NCI-H2227 treated with DMSO at 0.1 percent for 48 hours (cell line): ENCODE measurements around the gene DCDC2C.

Experiments
- DNase-seq: peaks from one replicate; lab custom pipeline; 2025; lab: John Stamatoyannopoulos, UW

The DCDC2C gene

DNA sequence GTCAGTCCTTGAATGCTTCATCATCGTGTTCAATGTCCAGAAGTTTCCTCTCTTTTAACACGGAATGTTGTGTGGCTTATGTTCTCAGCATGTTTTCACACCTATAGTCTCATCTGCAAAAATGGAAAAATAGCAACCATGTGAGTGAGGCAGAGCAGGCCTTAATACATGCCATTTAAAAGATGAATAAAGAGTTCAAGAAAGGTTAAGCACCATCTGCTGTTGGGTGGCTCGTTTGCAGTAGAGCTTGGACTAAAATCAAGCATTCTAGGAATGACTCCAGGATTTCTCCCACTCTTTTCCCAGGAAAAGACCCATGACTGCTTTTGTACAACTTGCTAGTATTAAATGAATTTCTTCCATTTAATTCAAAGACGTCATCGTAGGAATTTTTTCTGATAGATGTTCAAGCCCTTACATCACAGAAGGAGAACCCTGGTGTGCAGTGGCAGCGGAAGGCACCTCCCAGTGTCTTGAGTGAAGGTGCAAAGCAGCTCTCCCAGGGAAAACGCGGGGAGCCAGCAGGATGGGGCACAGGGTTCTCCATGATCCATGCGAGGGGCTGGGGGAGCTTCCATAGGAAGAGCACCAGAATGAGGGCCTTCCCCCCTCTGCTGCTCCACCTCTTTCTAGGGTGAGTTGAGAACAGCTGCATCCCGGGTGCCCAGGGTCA is 9.6 kb downstream of the DCDC2C start:
- DNase-seq: peak; percentile 47

DNA sequence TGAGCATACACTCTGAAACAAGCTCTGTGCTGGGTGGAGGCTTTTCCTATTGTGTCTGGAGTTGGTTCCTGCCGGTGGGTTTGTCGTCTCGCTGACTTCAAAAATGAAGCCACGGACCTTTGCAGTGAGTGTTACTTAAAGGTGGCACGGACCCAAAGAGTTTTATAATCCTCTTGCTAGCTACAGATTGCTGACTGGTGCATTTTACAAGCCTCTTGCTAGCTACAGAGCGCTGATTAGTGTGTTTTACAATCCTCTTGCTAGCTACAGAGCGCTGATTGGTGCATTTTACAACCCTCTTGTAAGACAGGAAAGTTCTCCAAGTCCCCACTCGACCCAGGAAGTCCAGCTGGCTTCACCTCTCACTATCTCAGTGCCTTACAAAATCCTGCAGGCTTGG is 15.3 kb downstream of the DCDC2C start:
- DNase-seq: no peak

- no peak for DNase-seq
Observed at GRCh38 chr2:3725002-3725401, 21.6 kb downstream of the DCDC2C start.

DNA sequence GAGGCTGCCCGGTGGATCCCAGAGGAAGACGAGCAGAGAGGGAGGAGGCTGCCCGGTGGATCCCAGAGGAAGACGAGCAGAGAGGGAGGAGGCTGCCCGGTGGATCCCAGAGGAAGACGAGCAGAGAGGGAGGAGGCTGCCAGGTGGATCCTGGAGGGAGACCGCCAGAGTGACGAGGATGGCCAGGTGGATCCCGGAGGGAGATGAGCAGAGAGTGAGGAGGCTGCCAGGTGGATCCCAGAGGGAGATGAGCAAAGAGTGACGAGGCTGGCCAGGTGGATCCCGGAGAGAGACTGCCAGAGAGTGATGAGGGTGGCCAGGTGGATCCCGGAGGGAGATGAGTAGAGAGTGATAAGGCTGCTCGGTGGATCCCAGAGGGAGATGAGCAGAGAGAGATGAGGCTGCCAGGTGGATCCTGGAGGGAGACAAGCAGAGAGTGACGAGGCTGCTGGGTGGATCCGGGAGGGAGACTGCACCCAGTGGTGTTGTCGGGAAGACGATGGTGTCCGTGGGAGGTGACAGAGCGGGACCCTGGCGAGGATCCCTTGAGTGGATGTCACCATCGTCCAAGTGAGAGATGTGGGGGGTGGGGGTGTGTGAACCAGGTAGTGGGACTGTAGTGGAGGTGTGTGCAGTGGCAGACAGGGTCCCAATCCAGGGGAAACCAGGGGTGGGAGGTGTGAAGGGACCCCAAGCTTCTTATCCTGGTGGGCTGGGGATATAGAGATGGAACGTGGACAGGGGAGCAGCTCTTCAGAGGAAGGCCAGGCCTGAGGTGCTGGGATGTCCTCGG is 22.3 kb downstream of the DCDC2C start:
- no peak for DNase-seq

DNA sequence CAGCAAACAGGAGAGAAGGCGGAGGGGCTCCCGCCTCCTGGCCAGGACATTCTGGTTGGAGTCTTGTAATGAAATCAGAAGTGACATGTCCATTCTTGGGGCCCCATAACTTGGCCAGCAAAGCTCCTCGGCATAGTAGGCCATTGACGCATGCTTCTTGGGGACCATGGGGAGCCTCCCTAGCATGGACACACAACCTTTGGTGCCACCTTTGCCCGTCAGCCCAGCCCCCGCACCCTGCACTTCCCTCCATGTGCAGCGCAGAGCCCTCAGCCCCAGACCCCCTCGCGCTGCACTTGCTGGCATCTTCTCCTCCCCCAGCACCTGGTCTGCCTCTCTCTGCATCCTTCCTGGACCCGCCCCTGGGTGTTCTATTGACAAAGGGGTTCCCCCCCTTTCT is 23.1 kb downstream of the DCDC2C start:
- no peak for DNase-seq

DNA sequence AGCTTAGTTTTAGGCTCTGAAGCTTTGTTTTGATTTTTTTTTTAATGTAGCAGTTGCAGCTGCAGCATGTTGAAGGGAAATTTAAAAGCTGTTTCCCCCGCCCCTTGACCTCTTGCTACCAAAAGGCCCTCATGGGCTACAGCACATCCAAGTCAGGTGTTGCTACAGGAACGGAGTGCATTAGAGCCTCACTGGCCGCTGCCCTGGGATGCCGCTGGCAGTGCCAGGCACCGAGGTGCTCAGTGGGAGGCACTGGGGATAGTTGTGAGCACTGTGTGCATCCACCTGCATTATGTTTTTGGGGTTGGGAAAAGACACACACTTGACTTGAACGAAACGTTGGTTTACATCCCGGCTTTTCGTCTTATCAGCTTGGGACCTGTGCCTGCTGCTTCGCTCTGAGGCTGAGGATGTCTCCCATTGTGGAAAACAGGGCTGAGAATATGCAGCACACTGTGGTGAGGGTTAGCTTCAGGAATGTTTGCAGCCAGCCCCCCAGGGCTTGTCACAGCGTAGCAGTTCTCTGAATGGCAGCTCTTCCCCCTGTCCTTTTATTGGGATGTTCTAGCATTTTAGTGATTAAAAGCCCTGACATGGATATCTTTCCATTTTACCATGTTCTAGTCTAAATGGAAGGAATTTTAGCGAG is 24.1 kb downstream of the DCDC2C start:
- DNase-seq: no peak

DNA sequence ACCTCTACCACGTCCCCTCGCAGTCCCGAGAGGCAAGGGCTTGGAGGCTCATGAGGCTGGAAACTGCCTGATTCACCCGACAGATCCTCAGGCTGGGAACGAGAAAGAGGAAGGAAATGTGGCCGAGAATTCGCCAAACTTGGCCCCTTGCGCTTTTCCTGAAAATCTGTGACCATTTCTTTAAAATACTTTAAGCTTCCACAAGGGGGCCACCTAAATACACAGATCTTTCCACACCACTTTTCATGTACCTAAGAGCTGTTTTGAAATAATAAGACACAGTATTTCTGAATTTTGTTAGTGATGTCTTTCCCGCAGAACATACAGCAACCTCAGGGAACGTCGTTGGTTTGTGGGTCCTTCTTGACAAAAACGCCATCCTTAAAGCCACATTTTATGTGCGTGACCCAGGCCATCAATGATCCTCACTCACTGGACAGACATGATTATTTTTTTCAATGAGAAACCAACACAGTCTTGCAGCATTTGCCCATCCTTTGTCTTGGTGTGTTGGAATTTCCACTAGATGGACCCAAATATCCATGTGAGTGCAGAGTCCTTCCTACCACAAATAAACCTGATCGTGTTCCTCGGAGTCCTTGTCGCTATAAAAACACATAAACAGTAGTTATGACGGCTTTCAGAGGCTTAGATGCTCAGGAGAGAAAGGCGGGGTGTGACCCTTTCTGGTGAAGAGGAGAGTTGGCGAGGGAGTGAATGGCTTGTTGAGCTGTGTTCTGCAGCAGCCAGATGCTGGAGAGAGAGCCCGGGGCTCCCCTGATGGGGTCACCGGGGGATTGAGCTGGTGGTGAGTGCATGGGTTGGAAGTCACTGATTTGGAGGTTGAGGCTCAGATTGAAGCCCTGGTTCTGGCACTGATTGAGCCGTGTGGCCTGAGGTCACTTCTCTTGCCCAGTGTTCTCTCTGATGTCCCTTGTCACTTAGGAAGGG is 25.0 kb downstream of the DCDC2C start:
- peak; percentile 88 for DNase-seq

- DNase-seq: no peak
Observed at GRCh38 chr2:3729055-3729448, 25.7 kb downstream of the DCDC2C start.

DNA sequence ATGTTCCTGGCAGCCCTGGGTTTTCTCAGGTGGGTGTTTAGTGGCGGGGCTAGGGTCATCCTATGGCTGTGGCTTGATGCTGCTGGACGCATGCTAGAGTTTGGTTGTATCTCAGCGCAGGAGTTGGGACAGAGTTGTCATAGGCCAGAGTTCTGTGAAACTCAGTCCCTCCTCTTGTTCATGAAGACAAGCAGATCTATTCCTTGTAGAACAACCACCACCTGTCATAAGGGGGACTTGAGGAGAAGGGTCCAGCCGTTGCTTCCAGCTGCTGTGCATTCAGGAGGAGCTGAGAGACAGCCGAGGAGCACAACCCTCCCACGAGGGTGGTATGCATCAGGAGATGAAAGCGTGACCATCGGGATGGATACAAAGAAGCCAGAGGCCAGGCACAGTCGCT is 26.4 kb downstream of the DCDC2C start:
- DNase-seq: no peak

DNA sequence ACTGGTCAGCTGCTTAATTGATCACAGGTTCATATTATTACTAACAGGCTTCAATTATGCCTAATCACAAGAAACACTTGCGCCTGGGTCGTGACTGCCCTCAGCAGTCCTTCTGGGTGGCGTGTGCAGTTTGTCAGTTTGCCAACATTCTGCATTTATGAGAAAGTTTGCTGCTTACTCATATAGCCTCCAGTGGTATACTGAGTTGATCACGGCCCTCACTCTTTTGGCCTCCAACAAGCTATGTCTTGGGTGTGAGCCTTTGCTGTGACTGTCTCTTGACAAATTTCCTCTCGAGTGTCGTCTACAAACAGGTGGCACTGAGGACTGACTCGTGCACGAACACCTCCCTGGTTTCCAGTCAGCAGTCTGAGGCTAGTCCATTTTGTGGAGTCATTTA is 27.3 kb downstream of the DCDC2C start:
- DNase-seq: no peak

DNA sequence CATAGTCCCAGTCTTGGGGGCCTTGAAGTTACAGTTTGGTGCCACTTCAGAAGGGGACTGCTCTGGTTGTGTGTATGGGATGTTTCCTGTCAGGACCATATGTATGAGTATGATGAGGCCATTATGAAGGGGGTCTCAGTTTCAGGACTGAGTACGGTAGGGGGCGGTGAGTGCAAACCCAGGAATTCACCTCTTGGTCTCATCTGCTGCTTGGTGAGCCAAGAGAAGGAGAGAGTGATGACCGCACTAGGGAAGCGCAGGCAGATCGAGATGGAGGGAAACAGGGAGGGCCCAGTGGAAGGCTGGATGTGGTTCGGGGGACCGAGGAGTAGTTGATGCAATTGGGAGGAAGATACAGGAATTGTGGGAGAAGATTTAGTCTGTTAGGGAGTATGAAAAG is 28.5 kb downstream of the DCDC2C start:
- DNase-seq: no peak

- DNase-seq: no peak
Observed at GRCh38 chr2:3736112-3736511, 32.7 kb downstream of the DCDC2C start.

DNA sequence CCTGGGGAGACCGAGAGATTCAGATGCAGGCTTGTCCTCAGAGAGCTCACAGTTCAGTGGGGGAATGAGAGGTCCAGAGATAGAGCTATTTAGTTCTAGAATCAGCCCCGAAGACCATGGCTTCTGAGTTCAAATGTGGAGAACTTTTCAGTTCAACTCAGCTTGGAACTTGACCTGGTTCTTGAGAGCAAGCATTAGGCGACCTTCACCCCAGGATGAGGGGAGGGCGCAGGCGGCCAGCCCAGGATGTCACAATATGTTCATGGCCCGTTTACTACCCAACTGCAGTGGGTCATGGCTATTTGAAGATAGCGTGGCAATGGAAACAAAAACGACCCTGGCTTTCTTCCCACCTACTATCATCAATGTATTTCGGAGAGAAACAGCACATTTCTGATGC is 33.8 kb downstream of the DCDC2C start:
- no peak for DNase-seq

GRCh38 chr2:3738454-3738853 is 35.1 kb downstream of the DCDC2C start:
- no peak for DNase-seq

- no peak for DNase-seq
Observed at GRCh38 chr2:3739313-3739712, 35.9 kb downstream of the DCDC2C start.

- no peak for DNase-seq
Observed at GRCh38 chr2:3741396-3741795, 38.0 kb downstream of the DCDC2C start.

GRCh38 chr2:3741867-3742602 is 38.7 kb downstream of the DCDC2C start:
- DNase-seq: no peak

DNA sequence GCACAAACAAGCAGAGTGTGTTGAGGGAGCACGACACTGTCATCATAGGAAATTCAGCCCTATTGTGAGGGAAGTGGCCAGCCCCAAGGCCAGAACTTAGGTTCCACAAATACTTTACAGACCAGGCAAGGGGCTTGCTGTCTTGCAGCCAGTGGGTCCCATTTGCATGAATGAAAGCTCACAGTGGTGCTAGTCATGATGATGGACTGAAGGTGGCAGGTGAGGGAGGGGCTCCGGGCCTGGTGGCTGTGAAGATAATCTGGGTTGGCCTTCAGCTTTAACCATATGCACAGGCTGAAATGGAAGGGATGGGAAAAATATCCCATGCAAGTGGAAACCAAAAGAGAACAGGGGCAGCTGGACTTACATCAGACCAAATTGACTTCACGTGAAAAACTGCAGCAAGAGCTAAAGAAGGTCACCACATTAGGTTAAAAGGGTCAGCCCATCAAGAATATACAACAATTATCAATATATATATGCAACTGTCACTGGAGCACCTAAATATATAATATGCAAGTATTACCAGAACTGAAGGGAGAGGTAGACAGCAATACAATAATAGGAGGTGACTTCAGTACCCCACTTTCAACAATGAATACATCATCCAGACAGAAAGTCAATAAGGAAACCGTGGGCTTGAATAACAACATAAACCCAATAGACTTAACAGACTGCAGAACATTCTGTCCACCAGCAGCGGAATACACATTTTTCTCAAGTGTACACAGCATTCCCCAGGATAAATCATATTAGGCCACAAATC is 39.6 kb downstream of the DCDC2C start:
- DNase-seq: no peak

DNA sequence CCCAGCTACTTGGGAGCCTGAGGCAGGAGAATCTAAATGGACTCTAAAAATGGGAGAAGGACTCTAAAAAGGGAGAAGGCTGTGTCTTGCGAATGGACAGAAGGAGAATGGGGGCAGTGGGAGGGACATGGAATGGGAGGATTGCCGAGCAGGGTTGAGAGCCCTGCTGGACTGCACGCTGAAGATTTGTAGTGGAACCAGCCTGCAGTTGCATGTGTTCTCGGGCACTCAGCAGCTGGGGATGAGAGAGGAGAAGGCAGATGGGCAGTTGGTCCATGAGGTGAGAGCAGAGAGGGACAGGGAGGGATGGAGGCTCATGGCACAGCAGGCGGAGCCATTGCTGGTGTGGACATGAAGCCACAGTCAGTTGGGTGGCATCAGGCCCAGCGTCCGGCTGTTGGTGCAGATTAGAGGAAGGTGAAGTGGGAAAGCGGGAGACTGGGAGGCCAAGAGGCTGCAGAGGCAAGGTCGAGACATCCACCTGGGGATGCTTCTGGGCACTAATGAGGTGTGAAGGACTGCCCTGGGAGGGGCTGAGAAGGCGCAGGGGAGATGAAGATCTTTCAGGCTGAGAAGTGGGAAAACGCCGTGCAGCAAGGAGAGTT is 40.7 kb downstream of the DCDC2C start:
- DNase-seq: no peak

- DNase-seq: no peak
Observed at GRCh38 chr2:3745920-3746319, 42.5 kb downstream of the DCDC2C start.
